HL-60 (cell line): ENCODE data around the gene FBXO17.

Experiments
- CTCF ChIP-seq: IDR thresholded peaks from one replicate; pipeline ENCODE4 v1.5.1; 2011; ENCODE audit warnings: low read length, control low read depth, inconsistent platforms; ENCODE audit not compliant: insufficient read depth
- GABPA ChIP-seq: IDR thresholded peaks from 2 replicates; pipeline ENCODE4 v1.6.1; 2012; ENCODE audit warnings: low read depth
- REST ChIP-seq: IDR thresholded peaks from 2 replicates; pipeline ENCODE4 v1.6.1; 2012; ENCODE audit warnings: low read depth; ENCODE audit not compliant: insufficient replicate concordance
- SPI1 ChIP-seq: IDR thresholded peaks from 2 replicates; pipeline ENCODE4 v1.6.1; 2012; ENCODE audit warnings: low read depth, mild to moderate bottlenecking, borderline replicate concordance

GRCh38 chr19:38920602-38921419, 54.7 kb downstream of the FBXO17 start:
- TF ChIP-seq CTCF (no peak), REST (no peak), SPI1 (no peak), GABPA (no peak)
